ENCODE measurements around the gene B3GAT1. TPM values are rescaled to one million over a fixed set of nuclear protein-coding genes. Genes with fewer than 3 reads are reported as not detected.

Gene B3GAT1
- total RNA-seq, 1 donor from 2014 or later = 1.4 TPM

- H3K27ac ChIP-seq = no peak overlapping the region
- ATAC-seq = no peak
- H3K4me3 ChIP-seq = no peak overlapping the region
- no peaks in the 10 kb centered on the region for H3K36me3 ChIP-seq
- H3K9me3 ChIP-seq = no peaks in the 10 kb centered on the region
- DNase-seq = no peak
- no peak for TF ChIP-seq CTCF (IDR thresholded peaks at IDR 0.05)
- intact Hi-C loops (cut with DNase I) = no loop called here
- peaks cover 25% of the 10 kb centered on the region for H3K27me3 ChIP-seq (ENCODE audit: low read depth)
- no peaks in the 10 kb centered on the region for H3K4me1 ChIP-seq
Observed at GRCh38 chr11:134432776-134433175, 20.7 kb upstream of the B3GAT1 start.

GRCh38 chr11:134429106-134429505 lies 17.1 kb upstream of the B3GAT1 start:
- no peaks in the 10 kb centered on the region for H3K4me1 ChIP-seq
- H3K27ac ChIP-seq = no peak overlapping the region
- intact Hi-C loops (cut with DNase I) = no loop called here
- H3K4me3 ChIP-seq = no peak overlapping the region
- no peaks in the 10 kb centered on the region for H3K36me3 ChIP-seq
- no peak for DNase-seq
- H3K9me3 ChIP-seq = no peaks in the 10 kb centered on the region
- TF ChIP-seq CTCF (IDR thresholded peaks at IDR 0.05) = no peak
- H3K27me3 ChIP-seq (ENCODE audit: low read depth) = peaks cover 18% of the 10 kb centered on the region
- no peak for ATAC-seq

GRCh38 chr11:134425816-134426536 lies 13.9 kb upstream of the B3GAT1 start:
- peaks cover 20% of the 10 kb centered on the region for H3K27me3 ChIP-seq (ENCODE audit: low read depth)
- ATAC-seq = no peak
- intact Hi-C loops (cut with DNase I) = no loop called here

GRCh38 chr11:134425413-134425812 lies 13.4 kb upstream of the B3GAT1 start:
- H3K4me1 ChIP-seq = no peaks in the 10 kb centered on the region
- H3K4me3 ChIP-seq = no peak overlapping the region
- ATAC-seq (no peak), DNase-seq (no peak)
- no peaks in the 10 kb centered on the region for H3K9me3 ChIP-seq
- H3K36me3 ChIP-seq = no peaks in the 10 kb centered on the region
- peaks cover 20% of the 10 kb centered on the region for H3K27me3 ChIP-seq (ENCODE audit: low read depth)
- H3K27ac ChIP-seq = no peak overlapping the region
- TF ChIP-seq CTCF (IDR thresholded peaks at IDR 0.05) = no peak
- intact Hi-C loops (cut with DNase I) = no loop called here

More at GRCh38 chr11:134425816-134426536, 13.9 kb upstream of the B3GAT1 start:
- Histone ChIP-seq H3K4me3 (no peak overlapping the region), H3K36me3 (no peaks in the 10 kb centered on the region), H3K9me3 (no peaks in the 10 kb centered on the region), H3K4me1 (no peaks in the 10 kb centered on the region), H3K27ac (no peak overlapping the region)
- no peak for DNase-seq
- no peak for TF ChIP-seq CTCF (IDR thresholded peaks at IDR 0.05)

GRCh38 chr11:134423106-134423505 lies 11.1 kb upstream of the B3GAT1 start:
- Histone ChIP-seq H3K4me1 (no peaks in the 10 kb centered on the region), H3K4me3 (no peak overlapping the region), H3K9me3 (no peaks in the 10 kb centered on the region), H3K27me3 (ENCODE audit: low read depth) (peaks cover 10% of the 10 kb centered on the region), H3K27ac (no peak overlapping the region), H3K36me3 (no peaks in the 10 kb centered on the region)
- intact Hi-C loops (cut with DNase I) = no loop called here
- ATAC-seq = no peak
- no peak for DNase-seq
- no peak for TF ChIP-seq CTCF (IDR thresholded peaks at IDR 0.05)
